Upper lobe of right lung (tissue), 1 donor: Measurements from ENCODE around the gene RGS11. TPM values are rescaled to one million over a fixed set of nuclear protein-coding genes. Genes with fewer than 3 reads are reported as not detected.

Source experiments
- ATAC-seq: fragments of 200-7000 bp; cut with Tn5 transposase; one replicate; pipeline ENCODE4 v1.9.1; 2020; ENCODE audit warnings: mild to moderate bottlenecking, moderate library complexity
- DNase-seq: peaks from one replicate; pipeline ENCODE4 v3.0.0-alpha.2; 2020
- H3K27ac ChIP-seq: fragments of 200-600 bp; one replicate; pipeline ENCODE4 v1.8.0; 2022
- H3K27me3 ChIP-seq: fragments of 200-600 bp; one replicate; pipeline ENCODE4 v1.8.0; 2022; ENCODE audit warnings: mild to moderate bottlenecking
- H3K36me3 ChIP-seq: fragments of 200-600 bp; one replicate; pipeline ENCODE4 v1.8.0; 2022
- H3K4me1 ChIP-seq: fragments of 200-600 bp; one replicate; pipeline ENCODE4 v1.8.0; 2022
- H3K4me3 ChIP-seq: fragments of 200-600 bp; one replicate; pipeline ENCODE4 v1.8.0; 2022; ENCODE audit warnings: mild to moderate bottlenecking
- H3K9me3 ChIP-seq: fragments of 200-600 bp; one replicate; pipeline ENCODE4 v1.8.0; 2022
- CTCF ChIP-seq: fragments of 200-600 bp; IDR thresholded peaks from one replicate; pipeline ENCODE4 v1.8.0; 2022; ENCODE audit warnings: antibody characterized with exemption
- intact Hi-C: fragments of 100-400 bp; cut with DNase I; formaldehyde crosslinking; loops from one replicate; pipeline ENCODE4 v1.11.0; 2022
- total RNA-seq: library from RNA; stranded (reverse); fragmentation: NEBNext Ultra II Directional; extraction: Animal tissue kit (Norgen Biotek cat#: 25700); gene quantifications from one replicate; pipeline ENCODE4 v1.2.1, GENCODE V29; 2021
- donor health status: DM: no; HTN: yes; CAD: no; lungs with severe emphysema.

Gene RGS11
- total RNA-seq, 1 donor from 2014 or later, result 7.8 TPM

- Histone ChIP-seq H3K4me1 (peaks cover 9% of the 10 kb centered on the region), H3K27me3 (peaks cover 18% of the 10 kb centered on the region), H3K9me3 (no peaks in the 10 kb centered on the region), H3K27ac (no peak overlapping the region), H3K36me3 (peaks cover 32% of the 10 kb centered on the region), H3K4me3 (no peak overlapping the region)
- intact Hi-C loops, result no loop called here
- ATAC-seq, result no peak
- no peak for DNase-seq
- no peak for TF ChIP-seq CTCF
Measured at GRCh38 chr16:285146-286055, 9.7 kb upstream of the RGS11 start.

DNA sequence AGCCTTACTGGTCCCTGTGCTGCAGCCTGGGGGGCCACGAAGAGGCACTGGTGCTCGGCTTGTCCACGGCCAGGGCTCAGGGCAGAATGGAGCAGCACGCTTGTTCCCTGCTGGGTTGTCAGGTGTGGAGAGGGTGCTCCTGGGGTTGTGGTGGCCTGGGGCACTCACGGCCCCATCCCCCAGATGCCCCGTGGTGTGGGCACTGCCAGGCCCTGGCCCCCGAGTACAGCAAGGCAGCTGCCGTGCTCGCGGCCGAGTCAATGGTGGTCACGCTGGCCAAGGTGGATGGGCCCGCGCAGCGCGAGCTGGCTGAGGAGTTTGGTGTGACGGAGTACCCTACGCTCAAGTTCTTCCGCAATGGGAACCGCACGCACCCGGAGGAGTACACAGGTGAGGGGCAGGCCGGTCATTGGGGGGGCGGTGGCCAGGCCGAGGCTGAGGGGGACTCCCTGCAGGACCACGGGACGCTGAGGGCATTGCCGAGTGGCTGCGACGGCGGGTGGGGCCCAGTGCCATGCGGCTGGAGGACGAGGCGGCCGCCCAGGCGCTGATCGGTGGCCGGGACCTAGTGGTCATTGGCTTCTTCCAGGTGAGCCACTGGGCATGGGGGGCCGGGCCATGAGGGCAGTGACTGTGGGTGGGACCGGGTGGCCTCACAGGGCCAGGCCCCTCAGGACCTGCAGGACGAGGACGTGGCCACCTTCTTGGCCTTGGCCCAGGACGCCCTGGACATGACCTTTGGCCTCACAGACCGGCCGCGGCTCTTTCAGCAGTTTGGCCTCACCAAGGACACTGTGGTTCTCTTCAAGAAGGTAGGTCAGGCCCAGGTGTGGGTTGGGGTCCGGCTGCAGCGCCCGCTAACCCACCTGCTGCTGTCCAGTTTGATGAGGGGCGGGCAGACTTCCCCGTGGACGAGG is 8.7 kb upstream of the RGS11 start:
- Histone ChIP-seq H3K4me3 (no peak overlapping the region), H3K4me1 (peaks cover 9% of the 10 kb centered on the region), H3K9me3 (no peaks in the 10 kb centered on the region), H3K36me3 (peaks cover 25% of the 10 kb centered on the region), H3K27ac (no peak overlapping the region), H3K27me3 (peaks cover 26% of the 10 kb centered on the region)
- no peak for ATAC-seq
- no peak for DNase-seq
- intact Hi-C loops, result no loop called here
- no peak for TF ChIP-seq CTCF

DNA sequence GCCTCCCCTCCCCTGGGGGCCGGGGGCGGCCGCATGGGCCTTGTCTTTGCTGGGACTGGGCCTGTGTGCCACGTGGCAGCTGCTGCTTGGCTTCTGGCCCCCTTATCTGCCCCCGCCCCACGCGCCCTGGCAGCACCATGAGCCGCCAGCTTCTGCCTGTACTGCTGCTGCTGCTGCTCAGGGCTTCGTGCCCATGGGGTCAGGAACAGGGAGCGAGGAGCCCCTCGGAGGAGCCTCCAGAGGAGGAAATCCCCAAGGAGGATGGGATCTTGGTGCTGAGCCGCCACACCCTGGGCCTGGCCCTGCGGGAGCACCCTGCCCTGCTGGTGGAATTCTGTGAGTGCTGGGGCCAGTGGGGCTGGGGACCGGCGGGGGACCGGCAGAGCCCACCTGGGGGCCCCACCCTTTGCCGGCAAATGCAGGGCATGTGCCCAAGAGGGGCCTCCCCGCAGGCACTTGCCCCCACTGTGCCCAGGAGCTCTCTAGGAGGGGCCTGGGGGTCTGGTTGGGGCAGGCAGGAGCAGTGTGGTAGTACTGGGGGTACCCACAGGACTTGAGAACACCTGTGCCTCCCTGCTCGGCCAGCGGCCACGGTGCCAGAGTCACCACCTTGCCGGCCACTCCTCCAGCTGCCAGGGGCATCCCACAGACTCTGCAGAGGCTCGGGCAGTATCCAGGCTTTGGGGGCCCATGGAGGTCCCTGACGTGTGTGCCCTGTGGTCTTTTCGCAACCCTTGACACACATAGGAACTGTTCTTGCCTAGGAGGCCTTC is 7.5 kb upstream of the RGS11 start, which contains the start of gene PDIA2:
TSS of gene PDIA2 (plus strand) at position 132 of the 773 bp plus-strand sequence. CDS start at position 138, 6 bp downstream.
- no peak for ATAC-seq
- H3K27me3 ChIP-seq, result peaks cover 27% of the 10 kb centered on the region
- H3K9me3 ChIP-seq, result no peaks in the 10 kb centered on the region
- intact Hi-C loops, result no loop called here
- peaks cover 9% of the 10 kb centered on the region for H3K4me1 ChIP-seq
- DNase-seq, result no peak
- no peak for TF ChIP-seq CTCF
- H3K27ac ChIP-seq, result no peak within 1 kb of the TSS
- peaks cover 14% of the 10 kb centered on the region for H3K36me3 ChIP-seq
- no peak within 1 kb of the TSS for H3K4me3 ChIP-seq

DNA sequence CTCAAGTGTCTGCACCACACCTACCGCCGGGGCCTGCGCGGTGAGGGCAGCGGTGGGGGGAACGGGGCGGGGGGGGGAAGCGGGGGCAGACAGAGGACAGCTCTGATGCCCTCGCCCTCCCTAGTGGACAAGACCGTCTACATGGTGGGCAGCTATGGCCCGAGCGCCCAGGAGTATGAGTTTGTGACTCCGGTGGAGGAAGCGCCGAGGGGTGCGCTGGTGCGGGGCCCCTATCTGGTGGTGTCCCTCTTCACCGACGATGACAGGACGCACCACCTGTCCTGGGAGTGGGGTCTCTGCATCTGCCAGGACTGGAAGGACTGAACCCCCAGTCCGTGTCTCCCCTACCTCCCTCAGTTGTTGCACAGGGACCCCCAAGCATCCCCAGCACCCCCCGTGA is 6.7 kb upstream of the RGS11 start:
- intact Hi-C loops, result no loop called here
- H3K27ac ChIP-seq, result no peak overlapping the region
- ATAC-seq (no peak), DNase-seq (no peak)
- H3K9me3 ChIP-seq, result no peaks in the 10 kb centered on the region
- H3K36me3 ChIP-seq, result peaks cover 6% of the 10 kb centered on the region
- H3K4me1 ChIP-seq, result peaks cover 9% of the 10 kb centered on the region
- H3K27me3 ChIP-seq, result peaks cover 27% of the 10 kb centered on the region
- no peak overlapping the region for H3K4me3 ChIP-seq
- no peak for TF ChIP-seq CTCF

- no peaks in the 10 kb centered on the region for H3K36me3 ChIP-seq
- DNase-seq (no peak), ATAC-seq (no peak)
- no peaks in the 10 kb centered on the region for H3K9me3 ChIP-seq
- H3K27me3 ChIP-seq, result peaks cover 27% of the 10 kb centered on the region
- TF ChIP-seq CTCF, result no peak
- H3K4me1 ChIP-seq, result peaks cover 9% of the 10 kb centered on the region
- no peak overlapping the region for H3K27ac ChIP-seq
- H3K4me3 ChIP-seq, result no peak overlapping the region
- intact Hi-C loops, result no loop called here
Measured at GRCh38 chr16:281660-282255, 6.0 kb upstream of the RGS11 start.
